NOMO-1 treated with dmso at 0.1 percent for 144 hours (cell line): ENCODE results near the gene LRMDA.
"Not testable (repeated sequence)": the region's sequence is repeated elsewhere in the genome, so short reads cannot be mapped to it uniquely, and the experiment has no call there.

ENCODE experiments used
- DNase-seq: peaks from one replicate; lab custom pipeline; 2025; ENCODE audit not compliant: unreplicated experiment; lab: John Stamatoyannopoulos, UW

Gene LRMDA

GRCh38 chr10:75764974-75765788, 333.8 kb downstream of the LRMDA start:
- no peak for DNase-seq

DNA sequence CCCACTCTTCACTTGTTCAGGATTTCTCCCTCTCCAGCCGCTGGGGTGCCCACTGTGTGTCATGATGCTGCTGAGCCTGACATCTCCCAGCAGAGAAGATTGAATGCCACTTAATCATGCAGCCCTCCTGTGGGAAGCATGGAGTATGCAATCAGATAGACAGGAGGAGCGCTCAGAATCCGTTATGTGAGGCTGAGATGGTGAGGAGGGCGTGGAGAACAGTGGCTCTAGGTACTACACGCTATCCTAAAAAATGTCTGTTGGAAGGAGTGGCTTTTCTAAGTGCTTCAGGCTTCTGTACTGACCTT, 334.3 kb downstream of the LRMDA start:
- no peak for DNase-seq

GRCh38 chr10:75766106-75766505, 334.7 kb downstream of the LRMDA start:
- no peak for DNase-seq

DNA sequence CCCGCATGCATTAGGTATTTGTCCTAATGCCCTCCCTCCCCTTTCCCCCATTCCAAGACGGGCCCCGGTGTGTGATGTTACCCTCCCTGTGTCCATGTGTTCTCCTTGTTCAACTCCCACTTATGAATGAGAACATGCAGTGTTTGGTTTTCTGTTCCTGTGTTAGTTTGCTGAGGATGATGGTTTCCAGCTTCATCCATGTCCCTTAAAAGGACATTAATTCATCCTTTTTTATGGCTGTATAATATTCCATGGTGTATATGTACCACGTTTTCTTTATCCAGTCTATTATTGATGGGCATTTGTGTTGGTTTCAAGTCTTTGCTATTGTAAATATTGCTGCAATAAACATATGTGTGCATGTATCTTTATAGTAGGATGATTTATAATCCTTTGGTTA, 335.3 kb downstream of the LRMDA start:
- DNase-seq: not testable (repeated sequence)

DNA sequence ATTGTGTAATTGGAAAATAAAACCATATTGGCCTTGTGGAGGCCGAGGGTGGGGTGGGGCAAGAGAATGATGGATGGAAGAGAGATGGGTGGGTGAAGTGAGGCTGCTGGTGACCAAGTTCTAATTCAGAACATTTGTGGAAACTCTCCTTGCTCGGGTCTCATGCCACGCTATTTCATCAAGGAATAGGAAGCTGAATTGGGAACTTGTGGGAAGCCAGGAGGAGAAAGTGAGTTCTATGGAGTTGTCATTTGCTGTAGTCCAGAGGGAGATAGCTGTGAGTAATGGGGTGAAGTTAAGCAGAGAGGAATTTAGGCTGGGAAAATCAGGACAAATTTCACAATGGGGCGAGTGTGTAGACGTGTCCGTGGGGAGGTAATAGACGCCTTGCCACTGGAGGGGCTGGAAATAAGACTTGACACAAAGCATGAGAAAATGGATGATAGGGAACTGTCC, 339.2 kb downstream of the LRMDA start:
- no peak for DNase-seq

DNA sequence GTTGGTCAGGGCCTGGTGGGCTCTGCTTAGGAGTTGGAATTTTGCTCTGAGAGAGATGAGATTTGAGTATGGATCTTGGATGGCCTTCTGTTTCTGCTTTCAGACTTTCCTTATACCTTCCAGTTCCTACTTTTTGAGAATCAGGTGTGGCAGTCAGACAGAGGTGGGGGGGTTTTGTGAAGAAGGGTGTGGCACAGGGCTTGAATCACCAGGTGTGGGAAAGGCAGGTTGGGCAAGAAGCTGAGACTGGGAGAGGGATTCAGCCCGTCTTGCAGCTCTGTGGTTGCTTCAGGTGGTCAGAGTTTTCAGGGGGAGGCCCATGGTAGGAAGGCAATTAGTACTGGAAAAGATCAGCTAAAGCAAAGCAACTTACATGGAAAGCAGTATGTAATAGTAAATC, 340.2 kb downstream of the LRMDA start:
- no peak for DNase-seq

- peak; percentile 19 for DNase-seq
These were observed 340.9 kb downstream of the LRMDA start for GRCh38 chr10:75772153-75772887.

GRCh38 chr10:75773231-75773780, 341.9 kb downstream of the LRMDA start:
- DNase-seq: no peak

DNA sequence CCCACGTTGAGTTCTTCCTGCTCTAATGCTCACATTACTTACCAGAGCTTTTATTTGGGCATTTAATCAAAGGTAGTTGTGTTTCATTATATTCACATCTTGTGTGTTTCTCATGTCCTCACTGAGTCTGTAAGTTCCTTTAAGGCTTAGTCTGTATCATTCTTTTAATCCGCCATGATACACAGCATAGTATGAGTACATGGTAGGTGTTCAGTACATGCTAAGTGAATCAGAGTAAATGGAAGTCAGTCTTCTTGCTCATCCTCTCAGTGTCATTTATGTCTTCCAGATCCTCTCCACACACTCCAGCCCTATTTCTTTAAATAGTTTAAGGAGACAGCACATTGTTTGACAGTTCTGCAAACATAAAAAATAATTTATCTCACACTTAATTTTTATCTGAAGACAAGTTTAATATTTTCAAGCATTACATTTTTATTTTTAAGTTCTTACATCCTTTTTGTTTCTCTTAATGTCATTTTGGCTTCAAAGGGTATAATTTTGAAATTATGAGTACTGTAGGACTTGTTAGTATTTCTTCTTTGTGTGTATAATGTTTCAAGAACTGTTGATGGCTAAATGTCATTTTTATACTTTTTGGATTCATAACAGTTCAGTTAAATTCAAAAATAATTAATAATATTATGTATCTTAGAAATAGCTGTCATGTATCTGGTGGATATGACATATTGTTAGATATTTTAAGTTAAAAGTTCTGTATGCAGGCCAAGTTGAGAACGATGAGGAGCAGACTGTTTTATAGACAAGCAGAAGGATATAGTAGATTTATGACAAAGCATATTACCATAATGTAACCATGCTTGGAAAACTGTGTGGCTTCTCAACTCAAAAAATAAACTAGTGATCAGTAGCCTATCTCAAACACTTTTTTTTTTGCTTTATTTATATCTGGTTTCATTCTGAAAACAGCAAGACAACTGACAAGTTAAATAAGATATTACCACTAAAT, 342.7 kb downstream of the LRMDA start:
- no peak for DNase-seq

GRCh38 chr10:75774783-75775490, 343.5 kb downstream of the LRMDA start:
- no peak for DNase-seq

DNA sequence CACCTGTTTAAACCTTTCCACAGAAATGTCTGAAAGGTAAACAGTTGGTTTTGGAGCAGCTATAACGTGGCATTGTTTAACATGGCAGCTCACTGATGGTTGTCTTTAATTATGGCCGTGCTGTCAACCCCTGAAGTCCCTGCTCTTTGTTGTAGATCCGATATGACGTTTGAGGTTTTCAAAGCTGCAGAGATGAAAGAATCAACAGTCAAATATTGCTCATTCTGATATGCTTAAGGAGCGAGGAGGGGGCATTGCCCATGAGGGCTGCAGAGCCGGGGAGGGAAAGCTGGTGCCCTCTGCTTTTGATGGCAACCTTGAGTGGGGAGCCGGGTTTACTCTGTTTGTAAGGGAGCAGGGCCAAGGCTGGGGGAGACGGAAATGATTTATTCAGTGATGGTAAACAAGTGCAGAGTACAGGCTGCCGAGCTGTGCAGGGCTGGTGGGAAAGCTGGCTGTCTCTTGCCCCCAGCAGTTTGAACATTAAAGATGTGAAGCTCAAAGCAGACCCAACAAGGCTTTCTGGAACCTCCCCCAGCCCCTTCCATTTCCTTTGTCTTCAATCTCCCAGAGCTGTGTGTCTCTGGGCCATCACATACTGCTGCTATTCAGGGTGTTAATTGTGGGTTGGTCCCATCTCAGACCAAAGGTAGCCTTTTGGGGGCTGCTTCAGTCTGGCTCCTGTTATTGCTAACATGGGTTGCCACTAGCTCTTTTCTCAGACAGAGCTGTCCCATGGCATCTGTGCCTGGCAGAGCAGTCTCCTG, 345.5 kb downstream of the LRMDA start:
- no peak for DNase-seq

- DNase-seq: no peak
These were observed 347.2 kb downstream of the LRMDA start for GRCh38 chr10:75778665-75779064.

GRCh38 chr10:75779276-75779675, 347.9 kb downstream of the LRMDA start:
- no peak for DNase-seq

DNA sequence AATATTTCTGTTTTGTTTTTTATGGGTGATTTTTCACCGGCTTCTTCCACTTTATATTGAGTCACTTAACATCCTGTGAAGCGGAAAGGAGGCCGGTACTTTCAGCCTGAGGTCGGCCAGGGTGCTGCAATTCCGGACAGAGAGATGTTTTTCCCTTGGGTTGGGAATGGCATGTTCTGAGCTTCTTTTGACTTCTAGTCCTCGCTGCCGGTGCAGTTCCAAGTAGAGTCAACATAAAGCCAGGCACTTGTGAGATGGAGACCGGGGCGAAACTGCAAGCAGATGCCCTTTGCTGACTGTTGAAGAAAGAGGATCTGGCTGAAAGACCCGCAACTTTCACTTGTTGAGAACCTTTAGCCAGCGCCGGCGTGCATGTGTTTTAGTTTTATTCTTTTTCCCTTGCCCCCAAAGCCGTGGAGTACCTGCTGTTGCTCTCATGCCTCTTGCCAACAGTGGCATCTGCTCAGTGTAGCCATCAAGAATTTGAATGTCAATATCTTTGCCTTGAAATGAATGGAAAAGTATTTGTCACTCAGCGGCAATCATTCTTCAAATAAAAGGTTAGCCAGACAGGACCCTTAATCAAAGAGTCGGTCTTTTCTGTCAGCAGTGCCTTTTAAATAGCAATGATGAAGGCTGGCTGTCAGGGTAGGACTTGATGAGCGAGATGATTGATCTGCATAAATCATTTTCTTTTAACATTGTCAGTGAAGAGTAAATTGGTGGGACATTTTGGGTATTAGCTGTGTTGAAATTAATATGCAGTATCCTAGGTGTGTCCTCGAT, 351.2 kb downstream of the LRMDA start:
- no peak for DNase-seq

DNA sequence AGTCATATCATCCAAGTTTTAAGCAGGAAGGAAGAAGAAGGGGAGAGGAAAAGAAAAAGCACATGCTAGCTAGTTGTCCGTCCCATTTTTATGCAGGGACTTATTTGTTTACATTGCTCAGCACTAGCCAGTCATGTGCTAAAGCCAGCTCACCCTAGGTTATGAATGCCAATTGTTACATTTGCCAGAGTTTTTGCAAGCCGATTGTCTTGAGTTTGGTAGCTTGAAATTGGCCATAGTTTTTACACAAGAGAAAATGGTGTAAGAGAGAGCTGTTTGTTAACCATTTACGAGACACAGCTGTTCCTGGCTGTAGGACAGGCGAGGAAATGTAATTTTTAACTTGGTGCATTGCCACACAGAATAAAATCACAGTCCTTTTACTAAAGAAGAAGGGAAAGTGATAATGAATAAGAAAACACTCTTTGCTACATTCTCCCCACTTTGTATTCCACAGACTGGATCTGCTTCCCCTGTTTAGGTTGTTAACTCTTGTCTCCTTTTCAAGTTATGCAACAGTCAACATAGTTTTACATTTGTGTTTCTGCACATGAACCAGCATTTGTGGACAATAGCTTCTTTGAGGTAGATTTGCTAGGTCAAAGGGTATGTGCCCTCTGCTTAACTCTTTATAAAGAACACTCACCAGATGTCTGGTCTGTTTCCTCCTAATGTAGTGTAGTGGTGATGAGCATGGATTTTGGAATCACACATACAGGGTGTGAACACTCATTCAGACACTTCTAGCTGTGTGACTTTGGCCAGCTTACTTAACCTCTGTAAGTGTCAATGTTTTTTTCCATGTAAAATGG, 357.2 kb downstream of the LRMDA start:
- no peak for DNase-seq

DNA sequence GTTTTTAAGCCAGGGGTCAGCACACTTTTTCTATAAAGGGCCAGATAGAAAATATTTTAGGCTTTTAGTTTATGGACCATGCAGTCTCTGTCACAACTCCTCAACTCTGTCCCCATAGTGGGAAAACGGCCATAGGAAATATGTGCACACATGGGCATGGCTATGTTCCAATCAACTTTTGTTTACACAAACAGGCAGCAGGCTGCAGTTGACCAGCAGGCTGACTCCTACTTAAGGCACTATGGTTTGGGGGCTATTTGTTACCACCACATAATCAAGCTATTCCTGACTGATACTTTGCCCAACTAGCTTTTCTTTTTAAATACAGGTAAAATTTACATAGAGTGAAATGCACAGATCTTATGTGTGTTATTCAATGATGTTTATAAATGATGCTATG, 362.4 kb downstream of the LRMDA start:
- no peak for DNase-seq

DNA sequence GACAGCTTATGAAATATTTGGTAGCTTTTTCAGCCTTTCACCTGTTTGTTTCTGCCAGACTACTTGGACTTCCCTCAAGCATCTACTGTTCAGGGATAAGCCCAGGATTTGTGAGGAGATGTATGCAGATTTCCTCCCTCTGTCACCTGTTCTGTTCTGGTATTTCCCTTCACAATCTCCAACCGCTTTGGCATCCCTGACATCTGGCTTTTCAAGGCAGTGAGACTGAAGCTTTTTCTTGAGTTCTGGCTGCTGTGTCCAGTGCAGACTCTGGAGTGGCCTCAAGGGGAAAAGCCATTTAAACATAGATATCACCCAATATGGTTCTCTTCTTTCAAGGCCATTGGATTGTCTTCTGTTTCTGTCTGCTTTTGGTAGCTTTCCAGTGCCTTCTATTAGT, 369.7 kb downstream of the LRMDA start:
- DNase-seq: no peak

DNA sequence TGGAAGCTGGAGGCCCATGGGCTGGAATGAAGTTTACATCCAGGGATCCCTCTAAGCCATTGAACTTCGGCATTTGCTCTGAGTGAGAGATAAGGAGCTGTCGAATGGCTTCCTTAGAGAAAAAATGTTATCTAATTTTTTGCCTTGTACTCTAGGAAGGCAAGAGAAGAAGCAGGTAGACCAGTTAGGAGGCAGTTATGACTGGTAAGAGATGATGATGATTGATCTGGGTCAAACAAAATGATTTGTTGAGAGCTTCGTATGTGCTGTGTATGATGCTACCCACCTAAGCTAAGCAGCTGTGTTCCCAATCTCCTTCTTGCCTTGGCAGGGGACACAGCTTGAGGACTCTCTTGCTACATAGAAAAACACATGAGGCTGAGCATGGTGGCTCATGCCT, 370.2 kb downstream of the LRMDA start:
- DNase-seq: no peak
